GM21717 (cell line): ENCODE measurements around the gene PTPN7.
A peak's percentile ranks its signal among the peaks of the same experiment; 100 is the strongest.
"Not testable (repeated sequence)": the region's sequence is repeated elsewhere in the genome, so short reads cannot be mapped to it uniquely, and the experiment has no call there.

Experiments used
- ATAC-seq: cut with Tn5 transposase; IDR thresholded peaks from one replicate; pipeline ENCODE4 v1.9.1; 2021; ENCODE audit warnings: mild to moderate bottlenecking, moderate library complexity; ENCODE audit not compliant: unreplicated experiment

PTPN7 gene

GRCh38 chr1:202154148-202154765, 6.1 kb downstream of the PTPN7 start:
- no peak for ATAC-seq

- ATAC-seq, result no peak
These were observed 7.1 kb downstream of the PTPN7 start for GRCh38 chr1:202153284-202153683.

- ATAC-seq, result no peak
These were observed 8.0 kb downstream of the PTPN7 start for GRCh38 chr1:202152399-202152798.

GRCh38 chr1:202151045-202151444, 9.4 kb downstream of the PTPN7 start:
- ATAC-seq, result no peak

- no peak for ATAC-seq
These were observed 9.8 kb downstream of the PTPN7 start for GRCh38 chr1:202150602-202151001.

GRCh38 chr1:202150187-202150586, 10.2 kb downstream of the PTPN7 start:
- ATAC-seq, result no peak

GRCh38 chr1:202149566-202149965, 10.8 kb downstream of the PTPN7 start:
- no peak for ATAC-seq

- ATAC-seq, result no peak
These were observed 12.0 kb downstream of the PTPN7 start for GRCh38 chr1:202148391-202148790.

GRCh38 chr1:202146993-202147392, 13.4 kb downstream of the PTPN7 start:
- no peak for ATAC-seq

GRCh38 chr1:202146279-202146678, 14.1 kb downstream of the PTPN7 start:
- ATAC-seq, result no peak

- ATAC-seq, result not testable (repeated sequence)
These were observed 14.7 kb downstream of the PTPN7 start for GRCh38 chr1:202145744-202146140.

GRCh38 chr1:202145068-202145743, 15.2 kb downstream of the PTPN7 start:
- no peak for ATAC-seq

GRCh38 chr1:202144402-202145067, 15.9 kb downstream of the PTPN7 start, which contains the start of gene ARL8A:
TSS of gene ARL8A (minus strand) at chr1:202144737. CDS start at chr1:202144572, 165 bp downstream.
- peak; percentile 68 for ATAC-seq

- ATAC-seq, result peak; percentile 46
These were observed 16.5 kb downstream of the PTPN7 start for GRCh38 chr1:202143768-202144401.

- peak; percentile 27 for ATAC-seq
These were observed 17.2 kb downstream of the PTPN7 start for GRCh38 chr1:202143011-202143767.

GRCh38 chr1:202141468-202141867, 18.9 kb downstream of the PTPN7 start:
- ATAC-seq, result not testable (repeated sequence)

GRCh38 chr1:202140833-202141232, 19.6 kb downstream of the PTPN7 start:
- no peak for ATAC-seq

- peak; percentile 58 for ATAC-seq
These were observed 25.1 kb downstream of the PTPN7 start for GRCh38 chr1:202135221-202135721.

GRCh38 chr1:202134645-202135172, 25.7 kb downstream of the PTPN7 start:
- no peak for ATAC-seq

- ATAC-seq, result no peak
These were observed 26.4 kb downstream of the PTPN7 start for GRCh38 chr1:202133989-202134388.
